ENCODE results near the gene AFG3L2. TPM values are rescaled to one million over a fixed set of nuclear protein-coding genes. Genes with fewer than 3 reads are reported as not detected.

The AFG3L2 gene
- total and polyA plus RNA-seq, 2 of the 8 experiments (the other 6 are each of a cell fraction or from before 2014, with no cell fraction given) = 29.7 to 84.8 TPM

- H3K4ac ChIP-seq (replicated peaks; ENCODE audit: insufficient read length, low read depth, low read length) = no peak overlapping the region
- peaks cover 3 to 15% (median 7%) of the 10 kb centered on the region in 4 experiments for H3K4me1 ChIP-seq (replicated peaks in 1 of 4; ENCODE audit: control insufficient read depth in 3 of 4, insufficient read depth in 4 of 4, low read length in 3 of 4)
- no peak overlapping the region for H3K9ac ChIP-seq (replicated peaks in 1 of 4; ENCODE audit: extremely low read depth in 1 of 4, low read depth in 3 of 4, low read length in 3 of 4)
- no peaks in the 10 kb centered on the region for H3K27me3 ChIP-seq (replicated peaks in 1 of 4; ENCODE audit: control insufficient read depth in 3 of 4, extremely low read depth in 1 of 4, insufficient read depth in 3 of 4, low read length in 3 of 4)
- H3K36me3 ChIP-seq (ENCODE audit: control insufficient read depth in 2 of 4, insufficient read depth in 4 of 4, low read length in 3 of 4) = peaks cover 6 to 15% (median 10%) of the 10 kb centered on the region in 4 experiments
- H2BK120ac ChIP-seq (replicated peaks; ENCODE audit: low read depth, low read length) = no peak overlapping the region
- H3K4me3 ChIP-seq (ENCODE audit: extremely low read depth in 1 of 4, insufficient read depth in 2 of 4, low read depth in 3 of 4, low read length in 4 of 4) = no peak overlapping the region
- H3K14ac ChIP-seq (ENCODE audit: insufficient read length) = no peak overlapping the region
- CTCF ChIA-PET (ENCODE audit: partially characterized antibody) = interaction anchor here (0.7 to 1.9 kb wide), 3 partner anchors 19 to 45 kb away, joined by 3 to 5 read pairs (median 3); no protein-coding TSS in a partner anchor
- H2AK5ac ChIP-seq (ENCODE audit: low read depth, low read length) = no peak overlapping the region
- H2BK15ac ChIP-seq (ENCODE audit: low read length) = no peak overlapping the region
- H3K9me3 ChIP-seq (ENCODE audit: insufficient read depth in 2 of 2, low read depth in 1 of 2, low read length in 1 of 2) = no peaks in the 10 kb centered on the region
- H3K56ac ChIP-seq (replicated peaks; ENCODE audit: insufficient read length, low read depth, low read length) = no peak overlapping the region
- no peak for DNase-seq (ENCODE audit: low read depth in 1 of 2, low spot score in 2 of 2)
- no peak for TF ChIP-seq JUND (IDR thresholded peaks at IDR 0.05; ENCODE audit: low read length)
- no peak for TF ChIP-seq SRF (IDR thresholded peaks at IDR 0.05; ENCODE audit: low read depth, low read length)
- H3K27ac ChIP-seq (ENCODE audit: low read depth, low read length) = no peak overlapping the region
- no peak overlapping the region for H3K4me2 ChIP-seq (ENCODE audit: insufficient read depth in 1 of 2, low read depth in 2 of 2, low read length in 2 of 2)
- H2BK12ac ChIP-seq (ENCODE audit: low read depth, low read length) = no peak overlapping the region
- H4K5ac ChIP-seq (ENCODE audit: insufficient read length, low read depth, low read length) = no peak overlapping the region
- no peak overlapping the region for H4K91ac ChIP-seq (replicated peaks; ENCODE audit: insufficient read length, low read length)
- H2BK5ac ChIP-seq (ENCODE audit: low read depth, low read length) = no peak overlapping the region
- POLR2A ChIA-PET (ENCODE audit: partially characterized antibody) = interaction anchor here (0.7 to 0.8 kb wide), 2 partner anchors 38 to 107 kb away, joined by 3 read pairs; no protein-coding TSS in a partner anchor
- no peak overlapping the region for H2BK20ac ChIP-seq (ENCODE audit: low read length)
- H3K23ac ChIP-seq (ENCODE audit: insufficient read length) = no peak overlapping the region
- no peak for FAIRE-seq
- no peak overlapping the region for H4K8ac ChIP-seq (ENCODE audit: extremely low read depth, insufficient read depth, low read length)
- H4K20me1 ChIP-seq (replicated peaks in 1 of 2; ENCODE audit: control insufficient read depth in 1 of 2, insufficient read depth in 2 of 2, low read length in 2 of 2) = peaks cover 12 to 20% of the 10 kb centered on the region in 2 experiments
- H3K79me1 ChIP-seq (ENCODE audit: low read depth, low read length) = peaks cover 19% of the 10 kb centered on the region
- H3K18ac ChIP-seq (ENCODE audit: extremely low read depth, low read length) = no peak overlapping the region
- peaks cover 46 to 87% of the 10 kb centered on the region in 2 experiments for H3K79me2 ChIP-seq (ENCODE audit: control insufficient read depth in 1 of 2, insufficient read depth in 2 of 2, low read length in 2 of 2)
- peaks cover 5% of the 10 kb centered on the region; the same call in 1 of the 2 replicates for H3K23me2 ChIP-seq (ENCODE audit: low read depth, low read length)
- no peak overlapping the region for H2AFZ ChIP-seq (ENCODE audit: low read length)
- WGBS, 2 experiments (ENCODE audit: extremely low coverage in 1 of 2, insufficient coverage in 1 of 2, insufficient read length in 1 of 2, insufficient replicate concordance in 2 of 2, low coverage in 1 of 2, low lambda C conversion rate in 2 of 2, missing lambda C conversion rate in 1 of 2) = 92% methylated on average over 2 of the region's 2 CpGs; no CpG with 5 or more reads in 1 of the 2 experiments
These were observed 5.4 kb downstream of the AFG3L2 start for GRCh38 chr18:12371590-12371989.

All from H1 (cell line).